Ascending aorta (tissue), 2 donors: ENCODE measurements around the gene AAK1. TPM values are rescaled to one million over a fixed set of nuclear protein-coding genes. Genes with fewer than 3 reads are reported as not detected.
"Not testable (repeated sequence)": the region's sequence is repeated elsewhere in the genome, so short reads cannot be mapped to it uniquely, and the experiment has no call there.

Experiments
- DNase-seq, 2 donors: peaks; one replicate each; pipeline ENCODE4 v3.0.0-alpha.2; 2019; ENCODE audit warnings: low spot score in 2 of 2
- H3K27ac ChIP-seq, 2 donors: fragments of 200-600 bp; sonication (generic); one replicate each; pipeline ENCODE4 v1.5.1; 2016 to 2017; ENCODE audit warnings: mild to moderate bottlenecking in 1 of 2
- H3K27me3 ChIP-seq: fragments of 200-600 bp; sonication (generic); one replicate; pipeline ENCODE4 v1.5.1; 2017
- H3K36me3 ChIP-seq, 2 donors: fragments of 200-600 bp; sonication (generic); one replicate each; pipeline ENCODE4 v1.5.1; 2016
- H3K4me1 ChIP-seq, 2 donors: fragments of 200-600 bp; sonication (generic); one replicate each; pipeline ENCODE4 v1.5.1; 2016 to 2017; ENCODE audit warnings: mild to moderate bottlenecking in 1 of 2
- H3K4me3 ChIP-seq, 2 donors: fragments of 200-600 bp; sonication (generic); one replicate each; pipeline ENCODE4 v1.5.1; 2016 to 2017; ENCODE audit warnings: mild to moderate bottlenecking in 1 of 2
- H3K9me3 ChIP-seq, 2 donors: fragments of 200-600 bp; sonication (generic); one replicate each; pipeline ENCODE4 v1.5.1; 2016
- CTCF ChIP-seq, 3 experiments: fragments of 200-600 bp in 2 of 3; fragments of 450-650 bp in 1 of 3; sonication (generic) in 2 of 3; IDR thresholded peaks; one replicate each; pipeline ENCODE4 v1.5.1; 2016 to 2019; ENCODE audit warnings: antibody characterized with exemption in 3 of 3, mild to moderate bottlenecking in 1 of 3, moderate library complexity in 1 of 3
- intact Hi-C: fragments of 100-400 bp; cut with DNase I; formaldehyde crosslinking; loops from one replicate; pipeline ENCODE4 v1.15.1; 2023
- total RNA-seq: library from RNA; depleted of rRNA; stranded (reverse); fragments of >200 nt; gene quantifications from one replicate; pipeline ENCODE4 v1.1.0, GENCODE V29; 2016

Gene AAK1
- total RNA-seq, 1 donor from 2014 or later = 53.4 TPM

- no peak for DNase-seq
- H3K27me3 ChIP-seq = no peaks in the 10 kb centered on the region
- no peaks in the 10 kb centered on the region for H3K9me3 ChIP-seq
- intact Hi-C loops = no loop called here
- H3K36me3 ChIP-seq = no peaks in the 10 kb centered on the region
- no peak overlapping the region for H3K4me3 ChIP-seq
- TF ChIP-seq CTCF (IDR thresholded peaks at IDR 0.05) = no peak
- H3K4me1 ChIP-seq = no peaks in the 10 kb centered on the region
- H3K27ac ChIP-seq = no peak overlapping the region
Measured at GRCh38 chr2:69659349-69659748, 15.8 kb upstream of the AAK1 start.

- no peak overlapping the region for H3K27ac ChIP-seq
- TF ChIP-seq CTCF (IDR thresholded peaks at IDR 0.05) = no peak
Measured at GRCh38 chr2:69652206-69652605, 8.7 kb upstream of the AAK1 start.

GRCh38 chr2:69647196-69647595, 3.7 kb upstream of the AAK1 start:
- intact Hi-C loops, H3K27ac ChIP-seq, DNase-seq: not testable (repeated sequence)

More at GRCh38 chr2:69652206-69652605, 8.7 kb upstream of the AAK1 start:
- no peaks in the 10 kb centered on the region for H3K4me1 ChIP-seq
- DNase-seq = no peak
- intact Hi-C loops = no loop called here
- H3K27me3 ChIP-seq = no peaks in the 10 kb centered on the region
- no peak overlapping the region for H3K4me3 ChIP-seq
- peaks cover 0 to 5% of the 10 kb centered on the region in 2 donors for H3K36me3 ChIP-seq
- H3K9me3 ChIP-seq = no peaks in the 10 kb centered on the region

GRCh38 chr2:69646714-69647113, 3.2 kb upstream of the AAK1 start:
- intact Hi-C loops = no loop called here
- H3K36me3 ChIP-seq = no peaks in the 10 kb centered on the region
- H3K4me3 ChIP-seq = no peak overlapping the region
- no peaks in the 10 kb centered on the region for H3K27me3 ChIP-seq
- H3K27ac ChIP-seq = peak overlapping the region in 1 of 2 donors; percentile 10
- no peak for TF ChIP-seq CTCF (IDR thresholded peaks at IDR 0.05)
- no peaks in the 10 kb centered on the region for H3K9me3 ChIP-seq
- H3K4me1 ChIP-seq = peaks cover 0 to 12% of the 10 kb centered on the region in 2 donors
- no peak for DNase-seq

More at GRCh38 chr2:69647196-69647595, 3.7 kb upstream of the AAK1 start:
- not testable (repeated sequence) for H3K36me3 ChIP-seq, H3K27me3 ChIP-seq, H3K4me3 ChIP-seq, H3K9me3 ChIP-seq
- peaks cover 0 to 12% of the 10 kb centered on the region in 2 donors for H3K4me1 ChIP-seq

GRCh38 chr2:69645921-69646320, 2.4 kb upstream of the AAK1 start:
- Histone ChIP-seq H3K27me3 (no peaks in the 10 kb centered on the region), H3K36me3 (no peaks in the 10 kb centered on the region), H3K27ac (peak overlapping the region; percentile 95), H3K4me1 (peaks cover 4 to 15% of the 10 kb centered on the region in 2 donors), H3K4me3 (no peak overlapping the region), H3K9me3 (no peaks in the 10 kb centered on the region)
- no peak for DNase-seq
- TF ChIP-seq CTCF (IDR thresholded peaks at IDR 0.05) = no peak
- intact Hi-C loops = loop anchor here (2.0 kb wide), 2 partner anchors 183 to 209 kb away; partner anchors contain the start of genes GMCL1 and NFU1

GRCh38 chr2:69645031-69645431, 1.5 kb upstream of the AAK1 start:
- intact Hi-C loops = loop anchor here (2.0 kb wide), 2 partner anchors 184 to 208 kb away; partner anchors contain the start of genes GMCL1 and NFU1
- TF ChIP-seq CTCF (IDR thresholded peaks at IDR 0.05) = no peak
- peaks cover 9 to 23% of the 10 kb centered on the region in 2 donors for H3K4me1 ChIP-seq

More at GRCh38 chr2:69645031-69645431, 1.5 kb upstream of the AAK1 start:
- no peak for DNase-seq
- no peaks in the 10 kb centered on the region for H3K27me3 ChIP-seq
- H3K36me3 ChIP-seq = no peaks in the 10 kb centered on the region
- peak overlapping the region; percentile 89 to 97 for H3K4me3 ChIP-seq
- H3K27ac ChIP-seq = peak overlapping the region; percentile 95
- no peaks in the 10 kb centered on the region for H3K9me3 ChIP-seq
